Liver (tissue), 9 donors: ENCODE results near the gene TLE4. TPM values are rescaled to one million over a fixed set of nuclear protein-coding genes. Genes with fewer than 3 reads are reported as not detected.

ENCODE experiments used
- DNase-seq: peaks from one replicate; pipeline ENCODE4 v3.0.0-alpha.2; 2017; ENCODE audit warnings: low spot score
- H3K27ac ChIP-seq, 2 donors: one replicate each; pipeline ENCODE4 v1.7.0; 2013; ENCODE audit warnings: inconsistent platforms in 2 of 2, low read length in 2 of 2, control low read depth in 1 of 2, low read depth in 1 of 2, mild to moderate bottlenecking in 1 of 2
- H3K27me3 ChIP-seq, 4 donors: one replicate each; pipeline versions ENCODE4 v1.6.1 to v1.7.0; 2013; ENCODE audit warnings: low read length in 3 of 4, inconsistent platforms in 1 of 4, mild to moderate bottlenecking in 1 of 4, moderate library complexity in 1 of 4; ENCODE audit not compliant: control insufficient read depth in 4 of 4, insufficient read depth in 4 of 4
- H3K36me3 ChIP-seq, 4 donors: one replicate each; pipeline versions ENCODE4 v1.6.1 to v1.7.0; 2013; ENCODE audit warnings: low read length in 3 of 4, mild to moderate bottlenecking in 3 of 4, low read depth in 1 of 4, moderate library complexity in 1 of 4; ENCODE audit not compliant: control insufficient read depth in 4 of 4, insufficient read depth in 3 of 4
- H3K4me1 ChIP-seq, 4 donors: one replicate each; pipeline versions ENCODE4 v1.6.1 to v1.7.0; 2013; ENCODE audit warnings: low read length in 3 of 4, mild to moderate bottlenecking in 3 of 4, moderate library complexity in 1 of 4; ENCODE audit not compliant: control insufficient read depth in 4 of 4, insufficient read depth in 4 of 4
- H3K4me3 ChIP-seq, 3 donors: one replicate each; pipeline versions ENCODE4 v1.6.1 to v1.7.0; 2013; ENCODE audit warnings: low read length in 3 of 3, control low read depth in 1 of 3, low read depth in 1 of 3, mild to moderate bottlenecking in 1 of 3
- H3K9ac ChIP-seq, 2 donors: one replicate each; pipeline ENCODE4 v1.7.0; 2013; ENCODE audit warnings: low read length in 2 of 2, mild to moderate bottlenecking in 2 of 2, moderate library complexity in 2 of 2, control low read depth in 1 of 2, low read depth in 1 of 2
- H3K9me3 ChIP-seq, 4 donors: one replicate each; pipeline versions ENCODE4 v1.6.1 to v1.7.0; 2013; ENCODE audit warnings: low read length in 3 of 4; ENCODE audit not compliant: control insufficient read depth in 4 of 4
- EGR1 ChIP-seq, 2 donors: IDR thresholded peaks; 2 replicates each; pipeline ENCODE4 v1.6.1; 2016 to 2018; ENCODE audit warnings: antibody characterized with exemption in 2 of 2, low read depth in 2 of 2
- FOXA1 ChIP-seq: IDR thresholded peaks from 2 replicates; pipeline ENCODE4 v1.6.1; 2016; ENCODE audit warnings: antibody characterized with exemption
- FOXA2 ChIP-seq: IDR thresholded peaks from 2 replicates; pipeline ENCODE4 v1.6.1; 2016; ENCODE audit warnings: antibody characterized with exemption
- GABPA ChIP-seq, 2 donors: IDR thresholded peaks in 1 of 2; conservative IDR thresholded peaks in 1 of 2; 2 replicates each; pipeline ENCODE4 v1.6.1; 2016; ENCODE audit warnings: antibody characterized with exemption in 2 of 2, mild to moderate bottlenecking in 1 of 2, moderate library complexity in 1 of 2
- HNF4A ChIP-seq, 2 donors: conservative IDR thresholded peaks; 2 replicates each; pipeline ENCODE4 v1.6.1; 2016; ENCODE audit warnings: antibody characterized with exemption in 2 of 2, mild to moderate bottlenecking in 2 of 2
- HNF4G ChIP-seq: IDR thresholded peaks from 2 replicates; pipeline ENCODE4 v1.6.1; 2016; ENCODE audit warnings: antibody characterized with exemption
- JUND ChIP-seq, 2 donors: IDR thresholded peaks; 2 replicates each; pipeline ENCODE4 v1.6.1; 2016; ENCODE audit warnings: antibody characterized with exemption in 2 of 2
- MAX ChIP-seq: IDR thresholded peaks from 2 replicates; pipeline ENCODE4 v1.6.1; 2016; ENCODE audit warnings: antibody characterized with exemption
- NR2F2 ChIP-seq: IDR thresholded peaks from 2 replicates; pipeline ENCODE4 v1.6.1; 2016; ENCODE audit warnings: antibody characterized with exemption
- RAD21 ChIP-seq, 2 donors: IDR thresholded peaks; 2 replicates each; pipeline ENCODE4 v1.6.1; 2016; ENCODE audit warnings: antibody characterized with exemption in 2 of 2, mild to moderate bottlenecking in 2 of 2
- RXRA ChIP-seq, 2 donors: IDR thresholded peaks; 2 replicates each; pipeline ENCODE4 v1.6.1; 2017 to 2018; ENCODE audit warnings: antibody characterized with exemption in 2 of 2, mild to moderate bottlenecking in 1 of 2
- SP1 ChIP-seq: IDR thresholded peaks from 2 replicates; pipeline ENCODE4 v1.6.1; 2018; ENCODE audit warnings: antibody characterized with exemption, mild to moderate bottlenecking
- TAF1 ChIP-seq: conservative IDR thresholded peaks from 2 replicates; pipeline ENCODE4 v1.6.1; 2016; ENCODE audit warnings: antibody characterized with exemption, mild to moderate bottlenecking
- YY1 ChIP-seq: IDR thresholded peaks from 2 replicates; pipeline ENCODE4 v1.6.1; 2016; ENCODE audit warnings: antibody characterized with exemption, mild to moderate bottlenecking
- ZBTB33 ChIP-seq: IDR thresholded peaks from 2 replicates; pipeline ENCODE4 v1.6.1; 2016; ENCODE audit warnings: antibody characterized with exemption
- WGBS: extraction: QIAGEN DNeasy Blood & Tissue Kit; methylation state at CpG from one replicate; pipeline ENCODE4 v1.1.7; 2013; 5-methylcytosine and 5-hydroxymethylcytosine counted together
- polyA plus RNA-seq, 2 donors: library from polyadenylated mRNA; stranded (reverse) in 1 of 2; unstranded in 1 of 2; fragments of 200-250 nt in 1 of 2; fragments of >200 nt in 1 of 2; fragmentation: Nextera tagmentation in 1 of 2; extraction: Ambion mirVana in 1 of 2; gene quantifications; one replicate each; pipeline versions ENCODE4 v1.2.1 to v1.2.3, GENCODE V29; 2013 to 2015
- total RNA-seq, 2 donors: library from RNA; depleted of rRNA; stranded (reverse); fragments of >200 nt; gene quantifications; one replicate each; pipeline ENCODE4 v1.2.3, GENCODE V29; 2014
- TF ChIP-seq, protein P1 (sequence below): IDR thresholded peaks from 2 replicates; pipeline ENCODE4 v1.6.1; 2016; ENCODE audit warnings: antibody characterized with exemption
- TF ChIP-seq, protein P2 (sequence below): IDR thresholded peaks from 2 replicates; pipeline ENCODE4 v1.6.1; 2016; ENCODE audit warnings: antibody characterized with exemption, mild to moderate bottlenecking
- TF ChIP-seq, protein P3 (sequence below): fragments of 150-350 bp; IDR thresholded peaks from 2 replicates; pipeline ENCODE4 v1.5.1; 2017; ENCODE audit warnings: improper control_type of control experiment, low read depth, low read length; ENCODE audit not compliant: missing input control
- donor health status: healthy.
- donor health status: healthy.
- donor health status: healthy.
- donor health status: healthy.
- donor health status: healthy.

Gene TLE4
- total and polyA plus RNA-seq, 4 donors = 2.5 to 6.6 (median 4.7) TPM

DNA sequence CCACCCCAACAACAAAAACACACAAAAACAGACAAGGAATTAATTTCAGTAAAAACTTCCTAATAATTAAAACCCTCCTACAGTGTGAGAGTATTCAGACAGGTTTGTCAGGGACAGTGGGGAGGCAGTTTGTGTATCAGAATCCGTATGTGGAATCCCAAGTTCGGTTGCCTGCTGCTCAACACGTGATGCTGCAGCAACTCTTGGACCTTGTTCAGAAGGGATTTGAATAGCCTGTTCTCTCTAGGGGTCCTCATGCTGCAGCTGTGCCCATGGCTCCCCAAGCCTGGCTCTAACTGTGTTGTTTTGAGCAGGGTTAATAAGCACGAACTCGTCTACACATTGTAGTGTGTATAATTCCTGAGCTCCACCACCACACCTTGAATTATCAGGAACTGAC is 28.7 kb downstream of the TLE4 start:
- Histone ChIP-seq H3K4me3 (no peak overlapping the region), H3K4me1 (no peaks in the 10 kb centered on the region), H3K27ac (no peak overlapping the region), H3K9me3 (peaks cover 0 to 3% (median 0%) of the 10 kb centered on the region in 4 donors), H3K27me3 (no peaks in the 10 kb centered on the region), H3K9ac (no peak overlapping the region), H3K36me3 (no peaks in the 10 kb centered on the region)
- no peak for DNase-seq
- TF ChIP-seq, protein P1, sequence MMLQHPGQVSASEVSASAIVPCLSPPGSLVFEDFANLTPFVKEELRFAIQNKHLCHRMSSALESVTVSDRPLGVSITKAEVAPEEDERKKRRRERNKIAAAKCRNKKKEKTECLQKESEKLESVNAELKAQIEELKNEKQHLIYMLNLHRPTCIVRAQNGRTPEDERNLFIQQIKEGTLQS = no peak
- TF ChIP-seq, protein P2, sequence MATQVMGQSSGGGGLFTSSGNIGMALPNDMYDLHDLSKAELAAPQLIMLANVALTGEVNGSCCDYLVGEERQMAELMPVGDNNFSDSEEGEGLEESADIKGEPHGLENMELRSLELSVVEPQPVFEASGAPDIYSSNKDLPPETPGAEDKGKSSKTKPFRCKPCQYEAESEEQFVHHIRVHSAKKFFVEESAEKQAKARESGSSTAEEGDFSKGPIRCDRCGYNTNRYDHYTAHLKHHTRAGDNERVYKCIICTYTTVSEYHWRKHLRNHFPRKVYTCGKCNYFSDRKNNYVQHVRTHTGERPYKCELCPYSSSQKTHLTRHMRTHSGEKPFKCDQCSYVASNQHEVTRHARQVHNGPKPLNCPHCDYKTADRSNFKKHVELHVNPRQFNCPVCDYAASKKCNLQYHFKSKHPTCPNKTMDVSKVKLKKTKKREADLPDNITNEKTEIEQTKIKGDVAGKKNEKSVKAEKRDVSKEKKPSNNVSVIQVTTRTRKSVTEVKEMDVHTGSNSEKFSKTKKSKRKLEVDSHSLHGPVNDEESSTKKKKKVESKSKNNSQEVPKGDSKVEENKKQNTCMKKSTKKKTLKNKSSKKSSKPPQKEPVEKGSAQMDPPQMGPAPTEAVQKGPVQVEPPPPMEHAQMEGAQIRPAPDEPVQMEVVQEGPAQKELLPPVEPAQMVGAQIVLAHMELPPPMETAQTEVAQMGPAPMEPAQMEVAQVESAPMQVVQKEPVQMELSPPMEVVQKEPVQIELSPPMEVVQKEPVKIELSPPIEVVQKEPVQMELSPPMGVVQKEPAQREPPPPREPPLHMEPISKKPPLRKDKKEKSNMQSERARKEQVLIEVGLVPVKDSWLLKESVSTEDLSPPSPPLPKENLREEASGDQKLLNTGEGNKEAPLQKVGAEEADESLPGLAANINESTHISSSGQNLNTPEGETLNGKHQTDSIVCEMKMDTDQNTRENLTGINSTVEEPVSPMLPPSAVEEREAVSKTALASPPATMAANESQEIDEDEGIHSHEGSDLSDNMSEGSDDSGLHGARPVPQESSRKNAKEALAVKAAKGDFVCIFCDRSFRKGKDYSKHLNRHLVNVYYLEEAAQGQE = no peak
- no peak for TF ChIP-seq RAD21 (IDR thresholded peaks at IDR 0.05)
- TF ChIP-seq FOXA2 = no peak
- TF ChIP-seq HNF4G = no peak
- TF ChIP-seq HNF4A (conservative IDR thresholded peaks at IDR 0.05) = no peak
- TF ChIP-seq, protein P3, sequence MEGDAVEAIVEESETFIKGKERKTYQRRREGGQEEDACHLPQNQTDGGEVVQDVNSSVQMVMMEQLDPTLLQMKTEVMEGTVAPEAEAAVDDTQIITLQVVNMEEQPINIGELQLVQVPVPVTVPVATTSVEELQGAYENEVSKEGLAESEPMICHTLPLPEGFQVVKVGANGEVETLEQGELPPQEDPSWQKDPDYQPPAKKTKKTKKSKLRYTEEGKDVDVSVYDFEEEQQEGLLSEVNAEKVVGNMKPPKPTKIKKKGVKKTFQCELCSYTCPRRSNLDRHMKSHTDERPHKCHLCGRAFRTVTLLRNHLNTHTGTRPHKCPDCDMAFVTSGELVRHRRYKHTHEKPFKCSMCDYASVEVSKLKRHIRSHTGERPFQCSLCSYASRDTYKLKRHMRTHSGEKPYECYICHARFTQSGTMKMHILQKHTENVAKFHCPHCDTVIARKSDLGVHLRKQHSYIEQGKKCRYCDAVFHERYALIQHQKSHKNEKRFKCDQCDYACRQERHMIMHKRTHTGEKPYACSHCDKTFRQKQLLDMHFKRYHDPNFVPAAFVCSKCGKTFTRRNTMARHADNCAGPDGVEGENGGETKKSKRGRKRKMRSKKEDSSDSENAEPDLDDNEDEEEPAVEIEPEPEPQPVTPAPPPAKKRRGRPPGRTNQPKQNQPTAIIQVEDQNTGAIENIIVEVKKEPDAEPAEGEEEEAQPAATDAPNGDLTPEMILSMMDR = no peak
- TF ChIP-seq MAX = no peak
- TF ChIP-seq YY1 = no peak
- no peak for TF ChIP-seq EGR1 (IDR thresholded peaks at IDR 0.05; ENCODE audit: low read depth in 2 of 2)
- no peak for TF ChIP-seq RXRA (IDR thresholded peaks at IDR 0.05)
- TF ChIP-seq ZBTB33 = no peak
- no peak for TF ChIP-seq JUND (IDR thresholded peaks at IDR 0.05)
- TF ChIP-seq FOXA1 = no peak
- TF ChIP-seq GABPA (IDR thresholded peaks at IDR 0.05 in 1 of 2, conservative IDR thresholded peaks at IDR 0.05 in 1 of 2) = no peak
- TF ChIP-seq NR2F2 = no peak
- no peak for TF ChIP-seq SP1
- TF ChIP-seq TAF1 = no peak
- WGBS = 98% methylated on average over 5 of the region's 5 CpGs
